ENCODE results near the gene CCDC85C.
"Not testable (repeated sequence)": the region's sequence is repeated elsewhere in the genome, so short reads cannot be mapped to it uniquely, and the experiment has no call there.

Gene CCDC85C

GRCh38 chr14:99603471-99604277 is at the start of gene CCDC85C:
CCDC85C (minus strand) TSS chr14:99604207; CDS start chr14:99603959, 248 bp downstream.
- DNase-seq: peak; percentile 54

DNA sequence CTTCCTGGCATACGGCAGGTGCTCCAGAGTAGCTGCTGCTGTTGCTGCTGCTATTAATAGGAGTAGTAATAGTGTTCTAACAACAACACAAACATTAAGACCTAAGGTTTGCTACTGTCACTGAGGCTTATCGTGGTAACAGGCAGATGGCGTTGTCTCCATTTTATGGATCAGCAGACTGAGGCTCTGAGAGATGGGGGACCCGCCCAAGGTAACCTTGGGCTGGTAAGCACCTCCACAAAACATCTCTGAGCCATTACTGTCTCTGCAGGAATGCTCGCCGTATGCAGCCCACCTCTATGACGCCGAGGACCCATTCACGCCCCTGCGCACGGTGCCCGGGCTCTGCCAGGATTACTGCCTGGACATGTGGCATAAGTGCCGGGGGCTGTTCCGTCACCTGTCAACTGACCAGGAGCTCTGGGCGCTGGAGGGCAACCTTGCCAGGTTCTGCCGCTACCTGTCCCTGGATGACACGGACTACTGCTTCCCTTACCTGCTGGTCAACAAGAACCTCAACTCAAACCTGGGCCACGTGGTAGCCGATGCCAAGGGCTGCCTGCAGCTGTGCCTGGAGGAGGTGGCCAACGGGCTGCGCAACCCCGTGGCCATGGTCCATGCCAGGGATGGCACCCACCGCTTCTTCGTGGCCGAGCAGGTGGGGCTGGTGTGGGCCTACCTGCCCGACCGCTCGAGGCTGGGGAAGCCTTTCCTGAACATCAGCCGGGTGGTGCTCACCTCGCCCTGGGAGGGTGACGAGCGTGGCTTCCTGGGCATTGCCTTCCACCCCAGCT is 48.1 kb upstream of the CCDC85C start:
- no peak for DNase-seq

- no peak for DNase-seq
Observed at GRCh38 chr14:99650189-99650588, 46.2 kb upstream of the CCDC85C start.

GRCh38 chr14:99649643-99650042 is 45.6 kb upstream of the CCDC85C start:
- DNase-seq: no peak

- DNase-seq: no peak
Observed at GRCh38 chr14:99649219-99649618, 45.2 kb upstream of the CCDC85C start.

- no peak for DNase-seq
Observed at GRCh38 chr14:99648027-99648784, 44.2 kb upstream of the CCDC85C start.

- DNase-seq: no peak
Observed at GRCh38 chr14:99647411-99647810, 43.4 kb upstream of the CCDC85C start.

GRCh38 chr14:99645545-99646505 is 41.8 kb upstream of the CCDC85C start:
- DNase-seq: no peak

DNA sequence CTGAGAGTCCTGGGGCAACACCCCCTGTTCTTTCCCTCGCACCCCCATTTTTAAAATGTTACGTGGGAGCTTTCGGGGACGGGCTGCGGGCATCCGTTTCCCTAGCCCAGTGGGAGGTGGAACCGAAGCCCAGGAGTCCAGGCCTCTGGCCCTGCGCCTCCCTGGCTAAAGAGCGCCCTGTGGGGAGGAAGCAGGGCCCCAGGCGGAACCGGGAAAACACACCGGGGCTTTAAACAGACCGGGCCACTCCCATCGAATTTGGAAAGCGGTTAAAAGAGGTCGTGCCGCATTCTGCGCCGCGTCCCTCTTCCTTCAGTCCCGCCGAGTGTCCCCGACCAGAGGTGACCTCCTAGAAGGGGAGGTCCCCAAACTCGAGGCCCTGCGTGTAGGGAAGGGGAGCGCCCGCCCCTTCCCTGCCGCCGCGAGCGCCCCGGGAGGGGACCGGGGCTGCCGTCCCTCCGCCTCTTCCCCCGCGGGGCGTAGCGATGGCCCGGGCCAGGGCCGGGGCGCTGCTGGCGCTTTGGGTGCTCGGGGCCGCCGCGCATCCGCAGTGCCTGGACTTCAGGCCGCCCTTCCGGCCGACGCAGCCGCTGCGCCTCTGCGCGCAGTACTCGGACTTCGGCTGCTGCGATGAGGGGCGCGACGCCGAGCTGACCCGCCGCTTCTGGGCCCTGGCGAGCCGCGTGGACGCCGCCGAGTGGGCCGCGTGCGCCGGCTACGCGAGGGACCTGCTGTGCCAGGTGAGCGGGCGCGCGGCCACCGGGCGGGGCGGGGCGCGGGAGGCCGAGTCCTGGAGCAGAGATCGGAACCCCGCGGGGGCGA is 40.9 kb upstream of the CCDC85C start, which contains the start of gene HHIPL1:
Gene HHIPL1, plus strand, starts transcription at position 407 of the 822 bp plus-strand sequence. Its CDS starts 79 bp downstream, at position 486.
- no peak for DNase-seq

DNA sequence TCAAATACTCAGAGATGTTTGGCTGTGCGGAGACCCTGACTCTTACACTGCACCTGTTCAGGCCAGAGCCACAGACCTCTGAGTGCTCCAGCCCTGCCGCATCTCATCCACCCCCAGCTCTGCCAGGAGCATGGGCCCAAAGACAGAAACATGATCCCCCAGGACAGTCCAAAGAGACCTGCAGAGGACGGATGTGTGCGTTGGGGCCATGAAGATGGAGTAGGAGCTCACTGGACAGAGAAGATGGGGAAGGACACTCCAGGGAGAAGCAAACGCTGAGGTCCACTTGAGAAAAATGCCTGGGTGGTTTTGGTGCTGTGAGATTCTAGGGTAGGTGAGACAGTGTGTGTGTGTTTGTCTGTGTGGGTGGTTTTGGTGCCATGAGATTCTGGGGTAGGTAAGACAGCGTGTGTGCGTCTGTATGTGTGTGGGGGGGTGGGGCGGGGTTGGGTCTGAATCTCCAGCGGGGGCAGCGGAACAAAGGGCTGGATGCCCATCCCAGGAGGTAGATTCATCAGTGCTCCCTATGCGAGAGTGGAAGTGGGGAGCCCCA is 40.1 kb upstream of the CCDC85C start:
- no peak for DNase-seq

GRCh38 chr14:99643343-99643742 is 39.3 kb upstream of the CCDC85C start:
- no peak for DNase-seq

- DNase-seq: not testable (repeated sequence)
Observed at GRCh38 chr14:99642771-99643170, 38.8 kb upstream of the CCDC85C start.

- DNase-seq: no peak
Observed at GRCh38 chr14:99637624-99638023, 33.6 kb upstream of the CCDC85C start.

DNA sequence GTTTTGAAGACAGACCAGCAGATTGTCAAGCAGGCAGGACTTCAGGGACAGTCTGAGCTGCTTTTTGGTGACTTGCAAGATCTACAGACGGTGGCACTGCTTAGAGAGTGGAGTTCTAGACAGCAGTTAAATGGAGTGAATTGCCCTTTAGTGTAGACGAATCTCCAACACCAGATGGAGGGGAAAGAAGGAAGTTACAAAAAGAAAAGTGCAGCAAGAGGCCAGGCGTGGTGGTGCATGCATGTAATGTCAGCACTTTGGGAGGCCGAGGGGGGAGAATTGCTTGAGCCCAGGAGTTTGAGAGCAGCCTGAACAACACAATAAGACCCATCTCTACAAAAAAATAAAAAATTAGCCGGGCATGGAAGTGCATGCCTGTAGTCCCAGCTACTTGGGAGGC is 32.5 kb upstream of the CCDC85C start:
- no peak for DNase-seq

DNA sequence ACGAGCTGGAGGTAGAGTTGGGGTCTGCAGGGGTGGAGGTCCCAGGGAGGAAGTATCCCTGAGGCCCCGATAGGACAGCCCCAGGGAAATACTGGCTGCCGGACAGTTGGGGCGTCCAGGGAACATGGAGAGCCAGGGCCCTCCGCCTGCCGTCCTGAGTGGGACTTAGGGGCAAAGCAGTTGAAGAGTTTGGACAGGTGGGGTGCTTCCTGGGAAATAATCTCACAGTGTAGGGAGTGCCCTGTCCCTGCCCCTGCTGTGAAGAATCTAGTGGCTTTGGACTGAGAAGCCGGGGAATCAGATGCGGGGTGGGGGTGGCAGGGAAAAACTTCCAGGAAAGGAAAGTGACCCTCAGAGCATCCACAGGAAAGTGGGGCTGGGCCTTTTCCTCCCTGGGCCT is 31.1 kb upstream of the CCDC85C start:
- DNase-seq: no peak

DNA sequence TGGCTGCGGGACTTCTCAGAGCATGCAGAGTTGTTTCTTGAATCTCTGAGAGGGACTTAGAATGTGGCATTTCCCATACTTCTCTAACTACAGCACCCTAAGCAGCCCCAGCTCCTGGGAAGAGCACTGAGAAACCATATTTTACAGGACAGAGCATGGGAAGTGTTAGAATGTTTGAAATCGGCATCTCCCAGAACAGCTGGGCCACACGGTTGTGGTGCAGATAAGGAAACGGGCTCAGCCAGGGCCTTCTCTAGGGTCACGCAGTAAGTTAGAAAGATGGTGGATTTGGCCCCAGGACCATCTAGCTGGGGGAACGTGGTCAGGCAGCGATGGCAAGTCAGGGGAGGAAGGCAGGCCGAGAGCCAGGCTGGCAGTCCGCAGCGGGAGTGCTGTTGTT is 30.4 kb upstream of the CCDC85C start:
- DNase-seq: no peak

GRCh38 chr14:99633918-99634317 is 29.9 kb upstream of the CCDC85C start:
- peak; percentile 32 for DNase-seq

DNA sequence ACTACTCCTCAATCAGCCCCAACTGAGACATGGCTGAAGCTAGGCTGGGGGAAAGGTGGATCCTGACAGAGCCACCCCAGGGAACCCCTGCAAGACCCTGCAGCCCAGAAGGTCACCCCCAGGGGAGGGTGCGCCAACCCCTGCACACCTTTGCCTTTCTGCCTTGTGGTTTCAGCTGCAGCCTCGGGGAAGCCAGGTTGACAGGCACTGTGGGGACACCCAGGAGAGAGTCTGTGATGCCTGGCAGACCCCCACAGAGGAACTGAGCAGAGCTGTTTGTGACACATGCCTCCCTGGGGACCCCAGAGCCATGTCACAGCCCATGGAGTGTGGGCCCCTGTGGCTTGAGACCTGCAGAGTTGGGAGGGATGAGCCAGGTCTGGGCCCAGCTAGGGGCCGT is 29.1 kb upstream of the CCDC85C start:
- DNase-seq: no peak

DNA sequence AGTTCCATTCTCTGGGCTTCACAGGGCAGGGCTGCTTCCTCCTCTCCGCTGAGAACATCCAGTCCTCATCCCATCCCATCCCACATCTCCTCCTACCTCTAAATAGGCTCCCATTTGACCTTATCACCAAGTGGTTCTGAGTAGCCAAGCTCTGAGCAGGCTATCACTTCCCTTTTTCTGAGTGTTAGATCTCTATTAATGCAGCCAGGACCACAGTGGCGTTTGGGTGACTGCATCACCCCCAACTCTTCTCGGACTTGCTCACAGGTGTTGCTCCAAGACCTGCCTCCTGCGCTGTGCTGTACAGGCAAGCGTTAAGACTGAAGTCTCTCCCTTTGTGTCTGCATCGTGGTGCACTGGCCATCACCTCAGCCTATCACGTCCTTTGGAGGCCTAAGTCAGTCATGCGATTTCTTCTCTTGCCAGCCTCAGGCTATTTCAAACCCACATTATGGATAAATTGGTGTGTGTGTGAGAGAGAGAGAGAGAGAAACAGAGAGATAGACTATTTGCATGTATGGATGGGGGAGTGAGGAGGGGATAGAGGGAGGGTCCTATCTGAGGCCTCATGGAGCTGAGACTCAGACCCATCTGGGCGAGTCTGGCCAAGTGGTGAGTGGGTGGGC is 28.5 kb upstream of the CCDC85C start:
- DNase-seq: no peak

DNA sequence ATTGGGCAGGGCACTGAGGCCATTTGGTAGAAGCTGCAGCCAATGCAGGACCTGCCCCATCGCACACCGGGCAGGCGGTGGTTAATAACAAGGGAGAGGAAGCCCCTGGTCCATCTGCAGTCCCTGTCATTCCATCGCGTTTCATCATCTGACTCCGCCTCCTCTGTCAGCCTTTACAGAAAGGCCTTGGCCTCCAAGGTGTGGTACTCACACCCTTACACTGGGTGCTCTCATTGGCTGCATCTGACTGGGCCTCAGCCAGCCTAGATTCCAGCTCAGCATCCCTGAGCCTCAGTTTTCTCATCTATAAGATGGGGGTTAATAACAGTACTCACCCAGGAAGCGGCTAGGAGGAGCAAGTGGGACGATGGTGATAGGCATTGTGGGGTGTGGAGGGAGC is 26.2 kb upstream of the CCDC85C start:
- DNase-seq: no peak

Measured in NCI-H2171 (cell line).